ENCODE measurements around the gene SH2B3. TPM values are rescaled to one million over a fixed set of nuclear protein-coding genes. Genes with fewer than 3 reads are reported as not detected.

Gene SH2B3
- total and polyA plus RNA-seq, 8 donors: 2.5 to 21.7 (median 8.8) TPM

- no peak for TF ChIP-seq POLR2A (IDR thresholded peaks at IDR 0.05)
- no peak for TF ChIP-seq EP300 (IDR thresholded peaks at IDR 0.05)
- no peak for TF ChIP-seq CTCF (IDR thresholded peaks at IDR 0.05)
- no peak for TF ChIP-seq POLR2AphosphoS5 (IDR thresholded peaks at IDR 0.05)
- H3K4me1 ChIP-seq: no peaks in the 10 kb centered on the region
- intact Hi-C loops (cut with DNase I; ENCODE audit: low total_unique reads): no loop called here
- H3K27ac ChIP-seq: no peak overlapping the region
- H3K4me3 ChIP-seq: no peak overlapping the region
- DNase-seq: no peak
- 86 to 91% (median 90%) methylated on average over 6 of the region's 6 CpGs for WGBS, 5 donors
- H3K36me3 ChIP-seq: no peaks in the 10 kb centered on the region
- peaks cover 0 to 7% (median 0%) of the 10 kb centered on the region in 4 donors for H3K9me3 ChIP-seq
- no peaks in the 10 kb centered on the region for H3K27me3 ChIP-seq
Observed at GRCh38 chr12:111379942-111380554, 25.7 kb upstream of the SH2B3 start.

DNA sequence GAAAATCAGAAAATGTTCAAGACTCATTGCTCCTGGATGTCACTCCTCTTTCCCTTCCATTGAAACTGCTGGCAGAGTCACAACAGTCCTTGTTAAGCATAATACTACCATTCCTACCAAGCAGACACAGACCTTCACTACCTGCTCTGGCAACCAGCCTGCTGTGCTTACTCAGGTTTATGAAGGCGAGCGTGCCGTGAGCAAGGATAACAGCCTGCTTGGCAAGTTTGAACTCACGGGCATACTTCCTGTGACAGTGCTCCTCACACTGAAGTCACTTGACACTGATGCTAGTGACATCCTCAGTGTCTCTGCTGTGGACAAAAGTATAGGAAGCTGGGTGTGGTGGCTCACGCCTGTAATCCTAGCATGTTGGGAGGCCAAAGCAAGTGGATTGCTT, 21.1 kb upstream of the SH2B3 start:
- DNase-seq: no peak
- TF ChIP-seq POLR2A (IDR thresholded peaks at IDR 0.05) (no peak), POLR2AphosphoS5 (IDR thresholded peaks at IDR 0.05) (no peak), EP300 (IDR thresholded peaks at IDR 0.05) (no peak), CTCF (IDR thresholded peaks at IDR 0.05) (no peak)
- intact Hi-C loops (cut with DNase I; ENCODE audit: low total_unique reads): no loop called here
- Histone ChIP-seq H3K4me3 (no peak overlapping the region), H3K9me3 (no peaks in the 10 kb centered on the region), H3K4me1 (no peaks in the 10 kb centered on the region), H3K36me3 (no peaks in the 10 kb centered on the region), H3K27ac (no peak overlapping the region), H3K27me3 (no peaks in the 10 kb centered on the region)
- WGBS, 5 donors: 34 to 63% (median 50%) methylated on average over 5 of the region's 5 CpGs

- peak in 1 of 2 donors; percentile 22 for DNase-seq
- Histone ChIP-seq H3K27ac (no peak overlapping the region), H3K4me1 (no peaks in the 10 kb centered on the region), H3K9me3 (no peaks in the 10 kb centered on the region), H3K4me3 (no peak overlapping the region), H3K36me3 (no peaks in the 10 kb centered on the region), H3K27me3 (peaks cover 0 to 2% (median 0%) of the 10 kb centered on the region in 3 donors)
- TF ChIP-seq POLR2AphosphoS5 (IDR thresholded peaks at IDR 0.05): no peak
- TF ChIP-seq POLR2A (IDR thresholded peaks at IDR 0.05): no peak
- TF ChIP-seq EP300 (IDR thresholded peaks at IDR 0.05): no peak
- no peak for TF ChIP-seq CTCF (IDR thresholded peaks at IDR 0.05)
- WGBS, 5 donors: 27 to 42% (median 38%) methylated on average over 3 of the region's 3 CpGs
- intact Hi-C loops (cut with DNase I; ENCODE audit: low total_unique reads): no loop called here
Observed at GRCh38 chr12:111386885-111387284, 18.8 kb upstream of the SH2B3 start.

GRCh38 chr12:111387747-111388323, 17.9 kb upstream of the SH2B3 start:
- WGBS, 5 donors: 81 to 87% (median 84%) methylated on average over 9 of the region's 9 CpGs
- H3K27me3 ChIP-seq: peaks cover 0 to 7% (median 0%) of the 10 kb centered on the region in 3 donors

GRCh38 chr12:111389635-111390034, 16.1 kb upstream of the SH2B3 start:
- Histone ChIP-seq H3K4me3 (no peak overlapping the region), H3K27ac (no peak overlapping the region), H3K4me1 (no peaks in the 10 kb centered on the region), H3K27me3 (peaks cover 0 to 7% (median 0%) of the 10 kb centered on the region in 3 donors), H3K36me3 (no peaks in the 10 kb centered on the region), H3K9me3 (no peaks in the 10 kb centered on the region)
- intact Hi-C loops (cut with DNase I; ENCODE audit: low total_unique reads): no loop called here
- 67 to 80% (median 73%) methylated on average over 2 to 7 of the region's 7 CpGs for WGBS, 5 donors
- TF ChIP-seq EP300 (IDR thresholded peaks at IDR 0.05): no peak
- no peak for TF ChIP-seq POLR2AphosphoS5 (IDR thresholded peaks at IDR 0.05)
- no peak for TF ChIP-seq CTCF (IDR thresholded peaks at IDR 0.05)
- TF ChIP-seq POLR2A (IDR thresholded peaks at IDR 0.05): no peak
- no peak for DNase-seq

More at GRCh38 chr12:111387747-111388323, 17.9 kb upstream of the SH2B3 start:
- Histone ChIP-seq H3K27ac (no peak overlapping the region), H3K36me3 (no peaks in the 10 kb centered on the region), H3K4me1 (no peaks in the 10 kb centered on the region), H3K9me3 (no peaks in the 10 kb centered on the region), H3K4me3 (no peak overlapping the region)
- no peak for TF ChIP-seq POLR2A (IDR thresholded peaks at IDR 0.05)
- no peak for TF ChIP-seq POLR2AphosphoS5 (IDR thresholded peaks at IDR 0.05)
- TF ChIP-seq EP300 (IDR thresholded peaks at IDR 0.05): no peak
- intact Hi-C loops (cut with DNase I; ENCODE audit: low total_unique reads): no loop called here
- DNase-seq: no peak
